RWPE2 (cell line): Measurements from ENCODE around the gene ALLC.
"Not testable (repeated sequence)": the region's sequence is repeated elsewhere in the genome, so short reads cannot be mapped to it uniquely, and the experiment has no call there.

Experiments used
- ATAC-seq: fragments of 200-7000 bp; cut with Tn5 transposase; 3 replicates; pipeline ENCODE4 v1.9.1; 2021; ENCODE audit warnings: low read depth
- DNase-seq: peaks from one replicate; pipeline ENCODE4 v3.0.0-alpha.2; 2020; ENCODE audit warnings: low spot score
- H3K27ac ChIP-seq: fragments of 450-650 bp; 2 replicates; pipeline ENCODE4 v1.5.1; 2017; ENCODE audit warnings: mild to moderate bottlenecking; ENCODE audit not compliant: poor library complexity, severe bottlenecking
- H3K27me3 ChIP-seq: fragments of 250-450 bp; sonication (Bioruptor Pico); 2 replicates; pipeline ENCODE4 v1.5.1; 2021; ENCODE audit warnings: mild to moderate bottlenecking, moderate library complexity; ENCODE audit not compliant: insufficient read depth, poor library complexity, severe bottlenecking
- H3K36me3 ChIP-seq: fragments of 250-450 bp; sonication (Bioruptor Pico); 2 replicates; pipeline ENCODE4 v1.5.1; 2020; ENCODE audit warnings: low read depth, mild to moderate bottlenecking, moderate library complexity
- H3K4me1 ChIP-seq: fragments of 250-450 bp; sonication (Bioruptor Pico); 2 replicates; pipeline ENCODE4 v1.5.1; 2021; ENCODE audit warnings: mild to moderate bottlenecking, moderate library complexity; ENCODE audit not compliant: insufficient read depth, poor library complexity, severe bottlenecking
- H3K4me3 ChIP-seq: fragments of 250-450 bp; sonication (Bioruptor Pico); 2 replicates; pipeline ENCODE4 v1.5.1; 2021; ENCODE audit warnings: mild to moderate bottlenecking, moderate library complexity; ENCODE audit not compliant: severe bottlenecking
- H3K9me3 ChIP-seq: fragments of 250-450 bp; sonication (Bioruptor Pico); 2 replicates; pipeline ENCODE4 v1.5.1; 2021; ENCODE audit warnings: mild to moderate bottlenecking, moderate library complexity; ENCODE audit not compliant: severe bottlenecking
- TF ChIP-seq, protein P1 (sequence below): fragments of 450-650 bp; IDR thresholded peaks from one replicate; pipeline ENCODE4 v1.5.1; 2017; ENCODE audit warnings: mild to moderate bottlenecking, moderate library complexity; ENCODE audit not compliant: poor library complexity, severe bottlenecking

Gene ALLC

DNA sequence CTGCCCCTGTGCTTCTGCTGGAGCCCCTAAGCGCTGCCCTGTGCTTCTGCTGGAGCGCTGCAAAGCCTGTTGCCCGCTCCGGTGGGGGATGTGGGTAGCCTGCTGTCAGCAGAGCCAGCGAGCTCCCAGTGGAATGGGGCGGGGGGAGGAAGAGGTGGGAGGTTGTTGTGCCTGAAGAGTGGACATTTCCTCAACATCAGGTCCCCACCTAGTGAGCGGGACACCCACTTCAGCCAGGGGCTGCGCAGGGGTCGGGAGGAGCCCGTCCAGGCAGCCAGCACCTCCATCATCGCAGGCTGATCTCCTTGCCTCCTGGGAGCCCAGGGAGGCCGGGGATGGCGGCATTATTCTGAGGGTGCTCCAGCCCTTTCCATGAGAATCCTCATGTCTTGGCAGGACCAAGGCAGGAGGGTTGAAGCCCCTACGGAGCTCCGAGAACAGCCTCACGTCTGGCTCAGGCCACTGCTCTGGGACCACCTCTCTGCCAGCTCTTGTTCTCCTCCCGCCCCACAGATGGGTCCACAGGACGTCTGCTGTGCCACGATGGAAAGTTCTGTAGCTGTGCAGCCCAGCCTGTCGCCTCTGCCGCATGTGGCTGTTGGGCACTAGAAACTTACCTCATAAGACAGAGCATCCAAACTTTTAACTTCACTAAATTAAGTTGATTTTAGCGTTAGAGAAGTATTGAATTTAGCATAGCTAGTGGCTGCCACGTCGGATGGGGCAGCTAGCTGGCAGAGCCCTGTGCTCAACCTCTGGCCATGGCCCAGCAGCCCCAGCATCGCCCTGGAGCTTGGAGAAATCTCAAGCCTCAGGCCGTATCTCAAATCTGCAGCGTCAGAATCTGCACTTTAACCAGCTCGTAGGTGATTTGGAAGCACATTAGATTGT lies 1.9 kb upstream of the ALLC start:
- Histone ChIP-seq H3K36me3 (no peaks in the 10 kb centered on the region), H3K27ac (no peak overlapping the region), H3K4me3 (no peak overlapping the region), H3K27me3 (peaks cover 6% of the 10 kb centered on the region), H3K9me3 (no peaks in the 10 kb centered on the region), H3K4me1 (no peaks in the 10 kb centered on the region)
- no peak for ATAC-seq
- DNase-seq, result no peak
- TF ChIP-seq, protein P1, sequence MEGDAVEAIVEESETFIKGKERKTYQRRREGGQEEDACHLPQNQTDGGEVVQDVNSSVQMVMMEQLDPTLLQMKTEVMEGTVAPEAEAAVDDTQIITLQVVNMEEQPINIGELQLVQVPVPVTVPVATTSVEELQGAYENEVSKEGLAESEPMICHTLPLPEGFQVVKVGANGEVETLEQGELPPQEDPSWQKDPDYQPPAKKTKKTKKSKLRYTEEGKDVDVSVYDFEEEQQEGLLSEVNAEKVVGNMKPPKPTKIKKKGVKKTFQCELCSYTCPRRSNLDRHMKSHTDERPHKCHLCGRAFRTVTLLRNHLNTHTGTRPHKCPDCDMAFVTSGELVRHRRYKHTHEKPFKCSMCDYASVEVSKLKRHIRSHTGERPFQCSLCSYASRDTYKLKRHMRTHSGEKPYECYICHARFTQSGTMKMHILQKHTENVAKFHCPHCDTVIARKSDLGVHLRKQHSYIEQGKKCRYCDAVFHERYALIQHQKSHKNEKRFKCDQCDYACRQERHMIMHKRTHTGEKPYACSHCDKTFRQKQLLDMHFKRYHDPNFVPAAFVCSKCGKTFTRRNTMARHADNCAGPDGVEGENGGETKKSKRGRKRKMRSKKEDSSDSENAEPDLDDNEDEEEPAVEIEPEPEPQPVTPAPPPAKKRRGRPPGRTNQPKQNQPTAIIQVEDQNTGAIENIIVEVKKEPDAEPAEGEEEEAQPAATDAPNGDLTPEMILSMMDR, result no peak

DNA sequence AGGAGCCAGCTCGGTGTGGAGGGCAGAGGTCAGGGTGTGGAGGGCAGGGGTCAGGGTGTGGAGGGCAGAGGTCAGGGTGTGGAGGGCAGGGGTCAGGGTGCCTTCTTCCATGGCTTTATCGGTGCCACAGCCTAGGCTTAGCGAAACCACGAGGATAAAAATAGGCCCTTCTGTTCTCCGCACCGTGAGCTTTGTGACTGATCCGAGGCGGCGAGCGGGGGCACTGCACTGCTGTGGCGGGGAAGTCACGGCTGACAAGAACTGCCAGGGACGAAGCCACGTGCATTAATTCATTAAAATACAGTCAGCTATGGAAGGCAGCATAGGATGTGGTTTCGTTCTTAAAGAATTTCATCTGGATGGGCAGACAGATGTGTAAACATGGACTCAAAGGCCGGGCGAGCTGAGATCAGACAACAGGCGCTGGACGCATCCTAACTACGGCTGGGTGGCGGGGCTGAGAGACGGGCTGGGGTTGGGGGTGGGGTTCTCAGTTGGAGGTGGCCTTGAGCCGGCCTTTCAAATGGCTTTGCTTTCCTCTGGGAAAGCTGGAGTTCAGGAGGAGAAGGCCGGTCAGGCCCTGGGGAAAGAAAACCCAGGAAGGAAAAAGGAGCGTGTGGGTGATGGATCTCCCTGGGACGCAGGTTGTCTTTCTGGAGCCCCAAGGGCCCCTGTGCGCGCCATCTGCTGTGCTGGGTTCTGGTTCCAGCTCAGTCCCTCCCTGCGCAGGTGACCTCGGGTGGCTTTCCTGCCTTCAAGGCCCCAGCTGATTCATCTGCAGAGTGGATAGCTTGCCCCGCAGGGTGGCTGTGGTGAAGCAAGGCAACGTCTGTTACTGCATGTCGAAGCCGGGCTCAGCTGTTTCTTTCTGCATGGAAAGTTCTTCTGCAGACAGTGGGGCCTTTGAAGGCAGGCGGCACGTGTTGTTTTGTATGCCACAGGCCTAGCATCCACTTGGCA lies 958 bp upstream of the ALLC start:
- Histone ChIP-seq H3K36me3 (no peaks in the 10 kb centered on the region), H3K9me3 (no peaks in the 10 kb centered on the region), H3K27ac (no peak overlapping the region), H3K4me1 (no peaks in the 10 kb centered on the region), H3K4me3 (no peak overlapping the region), H3K27me3 (no peaks in the 10 kb centered on the region)
- ATAC-seq (no peak), DNase-seq (no peak)
- TF ChIP-seq, protein P1, result no peak

DNA sequence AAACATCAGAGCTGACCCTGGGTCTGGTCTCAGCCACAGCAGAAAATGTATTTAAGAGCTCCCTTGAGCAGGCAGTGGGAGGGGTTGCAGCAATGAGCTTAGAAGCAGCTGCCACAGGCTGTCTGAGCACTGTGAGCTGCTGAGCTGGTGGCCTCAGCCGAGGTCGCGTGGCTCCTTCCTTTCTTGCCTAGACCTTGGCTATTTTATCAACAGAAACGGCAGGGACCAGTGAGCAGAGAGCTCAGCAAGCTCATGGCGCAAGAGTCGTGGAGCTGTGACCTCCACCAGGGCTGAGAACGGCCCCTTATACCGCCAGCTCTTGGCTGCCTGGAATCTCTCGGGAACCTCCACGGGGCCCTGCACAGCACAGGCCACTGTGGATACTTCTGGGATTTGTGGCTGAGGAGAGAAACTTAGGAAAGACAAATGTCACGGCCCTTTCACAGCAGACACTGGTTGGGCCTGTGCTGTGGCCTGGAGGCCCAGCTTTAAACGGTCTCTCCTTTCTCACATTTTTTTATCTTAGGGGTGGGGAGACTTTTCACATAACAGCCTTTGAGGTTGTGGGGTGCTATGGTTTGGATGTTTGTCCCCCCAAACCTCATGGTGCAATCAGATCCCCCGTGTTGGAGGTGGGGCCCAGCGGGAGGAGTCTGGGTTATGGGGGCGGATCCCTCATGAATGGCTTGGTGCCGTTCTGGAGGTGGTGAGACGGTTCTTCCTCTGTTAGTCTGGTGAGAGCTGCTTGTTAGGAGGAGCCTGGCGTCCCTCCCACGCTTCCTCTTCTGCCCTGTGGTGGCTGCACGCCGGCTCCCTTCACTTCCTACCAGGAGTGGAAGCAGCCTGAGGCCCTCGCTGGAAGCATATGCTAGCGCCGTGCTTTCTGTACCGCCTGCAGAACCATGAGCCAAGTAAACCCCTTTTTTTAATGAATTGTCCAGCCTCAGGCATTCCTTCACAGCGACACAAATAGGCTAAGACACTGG lies 1.7 kb downstream of the ALLC start:
- no peak overlapping the region for H3K4me3 ChIP-seq
- no peaks in the 10 kb centered on the region for H3K4me1 ChIP-seq
- H3K36me3 ChIP-seq, result no peaks in the 10 kb centered on the region
- TF ChIP-seq, protein P1, result no peak
- no peak for DNase-seq
- no peaks in the 10 kb centered on the region for H3K27me3 ChIP-seq
- no peaks in the 10 kb centered on the region for H3K9me3 ChIP-seq
- ATAC-seq, result no peak
- H3K27ac ChIP-seq, result no peak overlapping the region

DNA sequence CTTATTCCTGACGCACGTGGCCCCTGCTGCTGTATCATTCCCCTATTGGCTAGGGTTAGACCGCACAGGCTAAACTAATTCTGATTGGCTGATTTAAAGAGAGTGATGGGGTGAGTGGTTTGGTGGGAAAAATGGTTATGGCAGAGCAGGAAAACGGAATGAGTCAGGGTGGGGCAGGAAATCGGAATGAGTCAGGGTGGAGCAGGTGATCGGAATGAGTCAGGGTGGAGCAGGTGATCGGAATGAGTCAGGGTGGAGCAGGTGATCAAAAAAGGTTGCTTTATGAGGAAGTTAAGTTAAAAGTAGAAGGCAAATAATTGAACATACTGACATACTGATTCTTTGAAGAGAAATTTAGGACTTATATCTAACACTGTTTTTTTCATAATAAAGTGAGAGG lies 2.6 kb downstream of the ALLC start:
- not testable (repeated sequence) for H3K27me3 ChIP-seq, H3K4me3 ChIP-seq, H3K27ac ChIP-seq, DNase-seq, H3K9me3 ChIP-seq, H3K4me1 ChIP-seq, H3K36me3 ChIP-seq
- ATAC-seq, result 0 out of 3 replicates have a peak, but pooled peaks have one; percentile 24
